SJSA1 (cell line): ENCODE data around the gene PPP1R15B. TPM values are rescaled to one million over a fixed set of nuclear protein-coding genes. Genes with fewer than 3 reads are reported as not detected.

Source experiments
- DNase-seq, 2 experiments: peaks; one replicate each; pipeline ENCODE4 v3.0.0-alpha.2; 2015 to 2020; ENCODE audit warnings: low spot score in 2 of 2, low read depth in 1 of 2
- H3K27ac ChIP-seq: fragments of 250-450 bp; sonication (Bioruptor Pico); 2 replicates; pipeline ENCODE4 v1.5.1; 2020; ENCODE audit warnings: mild to moderate bottlenecking, moderate library complexity
- H3K27me3 ChIP-seq: fragments of 250-450 bp; sonication (Bioruptor Pico); replicated peaks from 2 replicates; pipeline ENCODE4 v1.5.1; 2020; ENCODE audit warnings: mild to moderate bottlenecking, moderate library complexity
- H3K36me3 ChIP-seq: fragments of 250-450 bp; sonication (Bioruptor Pico); 2 replicates; pipeline ENCODE4 v1.5.1; 2020; ENCODE audit warnings: mild to moderate bottlenecking
- H3K4me1 ChIP-seq: fragments of 250-450 bp; sonication (Bioruptor Pico); replicated peaks from 2 replicates; pipeline ENCODE4 v1.6.1; 2021; ENCODE audit warnings: mild to moderate bottlenecking
- H3K4me3 ChIP-seq: fragments of 250-450 bp; sonication (Bioruptor Pico); 2 replicates; pipeline ENCODE4 v1.5.1; 2020; ENCODE audit warnings: mild to moderate bottlenecking
- H3K9me3 ChIP-seq: fragments of 250-450 bp; sonication (Bioruptor Pico); replicated peaks from 2 replicates; pipeline ENCODE4 v1.5.1; 2020; ENCODE audit warnings: mild to moderate bottlenecking
- total RNA-seq: library from RNA; depleted of rRNA; stranded (reverse); fragments of >200 nt; shearing (Covaris generic); gene quantifications from 2 replicates; pipeline ENCODE4 v1.2.3, GENCODE V29; 2014

PPP1R15B gene
- total RNA-seq, 1 experiment from 2014 or later, result 25.5 TPM

DNA sequence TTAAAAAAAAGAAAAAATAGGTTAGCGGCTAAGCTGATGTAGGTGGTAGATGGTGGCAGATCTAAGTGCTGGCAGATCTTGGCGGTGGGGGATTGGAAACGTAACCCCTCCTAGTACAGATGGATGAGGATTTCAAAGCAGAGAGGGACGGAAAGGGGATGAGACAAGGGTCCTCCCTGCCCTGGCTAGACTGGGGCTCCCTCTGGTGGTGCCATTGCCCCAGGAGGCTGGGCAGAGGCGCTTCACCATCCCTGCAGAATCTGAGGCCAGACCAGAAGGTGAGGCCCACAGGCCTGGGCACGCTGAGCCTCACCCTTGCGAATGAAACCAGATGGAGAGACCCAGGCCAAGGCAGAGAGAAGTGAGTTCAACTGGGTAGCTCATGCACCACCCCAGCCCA, 44.9 kb downstream of the PPP1R15B start:
- peaks cover 7% of the 10 kb centered on the region for H3K27me3 ChIP-seq
- peaks cover 8% of the 10 kb centered on the region for H3K4me1 ChIP-seq
- DNase-seq, result peak in 1 of 2 experiments; percentile 10
- no peaks in the 10 kb centered on the region for H3K36me3 ChIP-seq
- no peaks in the 10 kb centered on the region for H3K9me3 ChIP-seq
- no peak overlapping the region for H3K27ac ChIP-seq
- no peak overlapping the region for H3K4me3 ChIP-seq

DNA sequence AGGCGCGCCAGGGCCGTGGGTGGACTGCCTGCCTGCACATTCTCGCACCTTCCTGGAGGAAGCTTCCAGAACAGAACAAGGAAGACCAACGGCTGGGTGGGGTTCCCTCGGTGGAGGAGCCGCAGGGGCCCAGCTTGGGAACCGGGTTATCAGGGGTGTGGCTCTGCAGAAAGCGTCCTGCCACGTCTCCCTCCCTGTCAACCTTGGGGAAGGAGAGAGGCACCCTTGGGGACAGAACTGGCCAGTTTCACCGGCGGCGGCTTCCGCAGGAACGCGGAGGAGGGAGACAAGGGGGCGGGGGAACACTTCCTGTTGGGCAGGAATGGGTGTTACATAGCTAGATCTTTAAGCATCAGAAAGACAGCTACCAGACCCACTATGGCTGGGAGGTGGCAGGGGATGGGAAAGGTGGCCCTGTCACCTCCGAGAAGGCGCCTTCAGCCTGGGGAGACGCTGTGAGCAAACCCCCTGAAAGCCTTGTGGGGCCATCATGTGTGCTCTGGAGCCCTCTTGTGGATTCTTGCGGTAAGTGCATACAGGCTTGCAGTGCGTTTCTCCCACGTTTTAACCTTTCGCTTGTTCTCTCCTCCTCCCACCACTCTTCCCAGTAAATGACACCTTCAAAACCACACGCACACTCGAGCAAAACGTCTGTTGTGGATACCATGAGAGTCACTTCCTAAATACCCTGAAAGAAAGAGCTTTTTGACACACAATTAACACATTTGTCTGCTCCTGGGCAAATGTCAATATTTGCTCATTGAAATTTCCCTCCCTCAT, 48.1 kb downstream of the PPP1R15B start:
- H3K4me1 ChIP-seq, result peaks cover 16% of the 10 kb centered on the region
- peak overlapping the region; percentile 8 for H3K4me3 ChIP-seq
- H3K36me3 ChIP-seq, result no peaks in the 10 kb centered on the region
- peak; percentile 74 to 79 for DNase-seq
- H3K9me3 ChIP-seq, result no peaks in the 10 kb centered on the region
- 0 out of 2 replicates have a peak overlapping the region, but pooled peaks have one; percentile 0 for H3K27ac ChIP-seq
- no peaks in the 10 kb centered on the region for H3K27me3 ChIP-seq

GRCh38 chr1:204362984-204363334, 48.7 kb downstream of the PPP1R15B start:
- DNase-seq, result no peak
- 0 out of 2 replicates have a peak overlapping the region, but pooled peaks have one; percentile 0 for H3K27ac ChIP-seq
- H3K9me3 ChIP-seq, result no peaks in the 10 kb centered on the region
- H3K4me3 ChIP-seq, result no peak overlapping the region; the same call in 1 of the 2 replicates
- no peaks in the 10 kb centered on the region for H3K36me3 ChIP-seq
- H3K4me1 ChIP-seq, result peaks cover 16% of the 10 kb centered on the region
- H3K27me3 ChIP-seq, result no peaks in the 10 kb centered on the region

GRCh38 chr1:204361781-204362180, 49.8 kb downstream of the PPP1R15B start:
- Histone ChIP-seq H3K4me1 (peaks cover 16% of the 10 kb centered on the region), H3K27me3 (no peaks in the 10 kb centered on the region), H3K9me3 (no peaks in the 10 kb centered on the region), H3K27ac (no peak overlapping the region), H3K4me3 (no peak overlapping the region), H3K36me3 (no peaks in the 10 kb centered on the region)
- DNase-seq, result no peak

- Histone ChIP-seq H3K4me1 (peaks cover 16% of the 10 kb centered on the region), H3K27ac (no peak overlapping the region), H3K9me3 (no peaks in the 10 kb centered on the region), H3K36me3 (no peaks in the 10 kb centered on the region), H3K27me3 (no peaks in the 10 kb centered on the region), H3K4me3 (no peak overlapping the region)
- DNase-seq, result no peak
Observed at GRCh38 chr1:204361341-204361771, 50.3 kb downstream of the PPP1R15B start.

- DNase-seq, result no peak
- Histone ChIP-seq H3K9me3 (no peaks in the 10 kb centered on the region), H3K27ac (no peak overlapping the region), H3K36me3 (no peaks in the 10 kb centered on the region), H3K27me3 (no peaks in the 10 kb centered on the region), H3K4me3 (no peak overlapping the region), H3K4me1 (peaks cover 16% of the 10 kb centered on the region)
Observed at GRCh38 chr1:204360314-204360713, 51.3 kb downstream of the PPP1R15B start.

DNA sequence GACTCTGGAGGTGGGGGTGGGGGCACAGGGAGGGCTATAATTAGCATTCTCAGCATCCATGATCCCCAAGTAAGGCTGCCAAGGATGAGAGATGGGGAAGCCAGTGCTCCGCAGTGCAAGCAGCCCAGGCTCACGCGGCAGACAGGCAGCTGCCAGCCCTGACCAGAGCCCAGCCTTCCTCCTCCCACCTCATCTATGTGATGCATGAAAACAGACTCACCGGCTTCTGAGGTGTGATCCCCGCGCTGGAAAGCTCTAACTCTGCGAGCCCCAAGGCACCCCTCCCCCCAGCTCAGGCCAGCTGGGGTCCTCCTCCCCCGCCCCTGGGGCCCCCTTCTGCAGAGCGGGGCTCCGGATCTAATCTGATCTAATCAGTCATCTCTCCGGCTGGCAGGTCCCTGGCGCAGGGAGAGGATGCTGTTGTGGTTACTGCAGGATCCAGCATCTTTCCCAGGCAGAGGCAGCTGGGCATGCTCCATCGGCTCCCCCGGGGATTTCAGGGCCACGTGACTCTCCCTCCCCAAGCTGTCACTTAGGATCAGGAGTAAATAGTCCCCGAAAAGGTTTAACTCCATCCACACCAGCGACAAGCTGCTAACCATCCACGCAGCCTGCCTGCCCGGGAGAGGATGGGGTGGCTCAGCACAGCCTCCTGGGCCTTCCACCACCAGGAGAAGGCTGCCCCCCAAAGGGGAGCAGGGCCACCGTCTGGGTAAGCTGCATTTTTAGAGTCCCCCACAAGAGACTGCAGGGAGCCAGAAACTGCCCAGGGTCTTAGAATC, 52.0 kb downstream of the PPP1R15B start, which contains the start of gene PLEKHA6:
Gene PLEKHA6, minus strand, starts transcription at position 456 of the 782 bp plus-strand sequence. CDS start 86,202 bp downstream, outside the sequence.
- Histone ChIP-seq H3K36me3 (no peaks in the 10 kb centered on the region), H3K4me1 (peaks cover 16% of the 10 kb centered on the region), H3K4me3 (no peak within 1 kb of the TSS), H3K27me3 (no peaks in the 10 kb centered on the region), H3K9me3 (no peaks in the 10 kb centered on the region), H3K27ac (no peak within 1 kb of the TSS)
- DNase-seq, result peak; percentile 50 to 60

DNA sequence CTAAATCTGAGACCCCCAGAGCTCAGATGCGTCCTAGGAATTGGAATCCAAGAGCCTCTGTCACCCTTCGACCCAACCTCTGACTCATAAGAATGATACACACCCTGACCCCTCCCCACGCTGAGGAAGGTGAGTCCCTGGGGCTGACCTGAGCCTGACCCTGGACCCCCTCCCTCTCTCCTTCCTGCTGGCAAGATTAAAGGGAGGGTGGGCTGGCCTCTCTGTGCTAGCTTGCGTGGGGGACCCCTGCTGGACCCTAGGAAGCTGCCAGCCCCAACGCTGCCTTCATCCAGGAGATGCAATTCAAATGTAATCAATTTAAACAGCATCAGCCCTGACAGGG, 52.5 kb downstream of the PPP1R15B start:
- no peaks in the 10 kb centered on the region for H3K36me3 ChIP-seq
- no peak for DNase-seq
- H3K27ac ChIP-seq, result no peak overlapping the region
- H3K4me3 ChIP-seq, result no peak overlapping the region
- no peaks in the 10 kb centered on the region for H3K27me3 ChIP-seq
- peaks cover 16% of the 10 kb centered on the region for H3K4me1 ChIP-seq
- no peaks in the 10 kb centered on the region for H3K9me3 ChIP-seq

DNA sequence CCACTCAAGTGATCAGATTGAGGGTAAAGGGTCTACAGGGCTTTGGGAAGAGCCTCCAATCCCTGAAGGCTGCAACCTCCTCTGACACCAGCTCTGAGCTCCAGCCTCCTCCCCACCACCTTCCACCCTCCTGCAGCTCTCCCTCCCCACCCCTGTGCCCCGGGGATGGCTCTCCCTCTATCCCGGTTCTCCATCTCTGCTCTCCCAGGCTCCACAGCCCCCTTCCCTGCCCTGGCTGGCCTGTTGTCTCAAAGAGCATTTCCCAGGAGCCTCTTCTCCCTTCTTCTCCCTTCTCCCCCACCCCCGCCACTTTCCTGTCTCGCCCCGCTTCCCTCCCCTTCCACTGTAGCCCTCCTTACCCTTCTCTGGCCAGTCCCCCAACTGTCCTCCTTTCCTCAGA, 53.0 kb downstream of the PPP1R15B start:
- Histone ChIP-seq H3K4me1 (peaks cover 16% of the 10 kb centered on the region), H3K9me3 (no peaks in the 10 kb centered on the region), H3K27ac (no peak overlapping the region), H3K36me3 (no peaks in the 10 kb centered on the region), H3K27me3 (no peaks in the 10 kb centered on the region), H3K4me3 (no peak overlapping the region)
- no peak for DNase-seq

DNA sequence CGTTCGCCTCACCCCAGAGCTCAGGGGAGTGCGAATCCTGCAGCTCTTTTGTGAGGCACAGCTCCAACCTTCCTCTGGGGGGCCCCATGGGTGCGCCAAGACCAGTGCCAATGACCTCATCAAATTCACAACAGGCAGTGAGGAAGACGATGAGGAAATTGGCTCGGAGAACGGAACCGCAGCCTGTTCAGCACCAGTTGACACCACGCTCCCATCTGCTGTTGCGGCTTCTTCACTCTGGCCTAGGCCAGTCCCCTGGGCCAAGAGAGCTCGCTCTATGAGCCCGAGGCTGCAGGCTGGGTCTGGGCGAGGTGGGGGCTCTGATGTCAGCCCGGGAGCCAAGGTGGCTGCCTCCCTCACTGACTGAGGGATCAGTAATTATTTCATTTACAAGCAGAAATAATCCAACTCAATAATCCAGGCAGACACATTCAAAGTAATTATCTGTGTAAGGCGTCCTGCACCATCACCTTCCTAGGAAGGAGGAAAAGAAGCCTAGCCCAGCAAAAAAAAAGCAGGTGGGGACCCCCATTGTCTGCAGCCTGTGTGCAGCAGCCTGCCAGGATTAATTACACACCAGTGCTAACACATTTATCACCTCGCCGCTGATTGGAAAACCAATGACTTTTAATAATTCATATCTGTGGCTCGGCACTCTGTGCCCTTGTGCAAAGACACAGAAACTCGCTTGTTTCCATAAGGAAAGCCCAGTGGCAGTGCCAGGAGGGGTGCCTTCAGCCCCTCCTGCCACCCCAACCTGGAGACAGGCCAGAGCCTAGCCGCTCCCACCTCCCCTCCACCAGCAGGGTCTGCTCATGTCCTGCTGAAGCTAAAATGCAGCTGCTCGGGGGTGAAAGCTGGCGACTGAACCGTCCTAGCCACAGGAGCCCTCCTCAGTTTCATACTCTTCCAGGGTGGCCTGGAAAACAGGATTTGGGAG, 53.8 kb downstream of the PPP1R15B start:
- Histone ChIP-seq H3K27ac (no peak overlapping the region), H3K9me3 (no peaks in the 10 kb centered on the region), H3K4me1 (peaks cover 8% of the 10 kb centered on the region), H3K27me3 (no peaks in the 10 kb centered on the region), H3K4me3 (no peak overlapping the region), H3K36me3 (no peaks in the 10 kb centered on the region)
- DNase-seq, result no peak

- H3K4me1 ChIP-seq, result peaks cover 8% of the 10 kb centered on the region
- no peak overlapping the region for H3K4me3 ChIP-seq
- no peaks in the 10 kb centered on the region for H3K9me3 ChIP-seq
- no peaks in the 10 kb centered on the region for H3K27me3 ChIP-seq
- H3K27ac ChIP-seq, result no peak overlapping the region
- no peaks in the 10 kb centered on the region for H3K36me3 ChIP-seq
- DNase-seq, result no peak
Observed at GRCh38 chr1:204356997-204357396, 54.6 kb downstream of the PPP1R15B start.

DNA sequence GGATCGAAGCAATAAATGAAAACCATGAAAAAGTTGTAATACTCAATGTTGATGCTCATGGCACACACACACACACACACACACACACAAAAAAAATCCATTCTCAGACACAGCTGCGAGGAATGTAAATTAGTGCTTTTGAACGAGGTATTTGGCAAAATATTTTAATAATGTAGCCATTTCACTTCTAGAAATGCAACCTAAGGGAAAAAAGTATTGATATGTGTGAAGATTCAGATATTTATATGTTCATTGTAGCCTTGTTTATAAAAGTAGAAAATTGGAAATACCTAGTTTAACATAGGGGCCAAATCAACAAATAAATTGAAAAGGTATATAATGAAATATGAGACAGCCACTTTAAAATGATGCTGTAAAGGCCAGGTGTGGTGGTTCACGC, 55.7 kb downstream of the PPP1R15B start:
- H3K4me3 ChIP-seq, result no peak overlapping the region
- no peaks in the 10 kb centered on the region for H3K9me3 ChIP-seq
- DNase-seq, result no peak
- H3K27me3 ChIP-seq, result no peaks in the 10 kb centered on the region
- peaks cover 9% of the 10 kb centered on the region for H3K4me1 ChIP-seq
- no peak overlapping the region for H3K27ac ChIP-seq
- no peaks in the 10 kb centered on the region for H3K36me3 ChIP-seq

- DNase-seq, result no peak
- no peak overlapping the region for H3K27ac ChIP-seq
- H3K9me3 ChIP-seq, result no peaks in the 10 kb centered on the region
- H3K4me1 ChIP-seq, result peaks cover 8% of the 10 kb centered on the region
- H3K4me3 ChIP-seq, result no peak overlapping the region
- H3K27me3 ChIP-seq, result no peaks in the 10 kb centered on the region
- no peaks in the 10 kb centered on the region for H3K36me3 ChIP-seq
Observed at GRCh38 chr1:204354579-204354978, 57.0 kb downstream of the PPP1R15B start.
